22Rv1 (cell line): ENCODE results near the gene GALNS.

Experiments
- ZFX ChIP-seq: fragments of 450-650 bp; IDR thresholded peaks from 2 replicates; pipeline ENCODE4 v1.6.1; 2017; ENCODE audit warnings: antibody characterized with exemption, borderline replicate concordance
- TF ChIP-seq, protein P1 (sequence below): fragments of 450-650 bp; IDR thresholded peaks from 2 replicates; pipeline ENCODE4 v1.5.1; 2017; ENCODE audit warnings: mild to moderate bottlenecking

DNA sequence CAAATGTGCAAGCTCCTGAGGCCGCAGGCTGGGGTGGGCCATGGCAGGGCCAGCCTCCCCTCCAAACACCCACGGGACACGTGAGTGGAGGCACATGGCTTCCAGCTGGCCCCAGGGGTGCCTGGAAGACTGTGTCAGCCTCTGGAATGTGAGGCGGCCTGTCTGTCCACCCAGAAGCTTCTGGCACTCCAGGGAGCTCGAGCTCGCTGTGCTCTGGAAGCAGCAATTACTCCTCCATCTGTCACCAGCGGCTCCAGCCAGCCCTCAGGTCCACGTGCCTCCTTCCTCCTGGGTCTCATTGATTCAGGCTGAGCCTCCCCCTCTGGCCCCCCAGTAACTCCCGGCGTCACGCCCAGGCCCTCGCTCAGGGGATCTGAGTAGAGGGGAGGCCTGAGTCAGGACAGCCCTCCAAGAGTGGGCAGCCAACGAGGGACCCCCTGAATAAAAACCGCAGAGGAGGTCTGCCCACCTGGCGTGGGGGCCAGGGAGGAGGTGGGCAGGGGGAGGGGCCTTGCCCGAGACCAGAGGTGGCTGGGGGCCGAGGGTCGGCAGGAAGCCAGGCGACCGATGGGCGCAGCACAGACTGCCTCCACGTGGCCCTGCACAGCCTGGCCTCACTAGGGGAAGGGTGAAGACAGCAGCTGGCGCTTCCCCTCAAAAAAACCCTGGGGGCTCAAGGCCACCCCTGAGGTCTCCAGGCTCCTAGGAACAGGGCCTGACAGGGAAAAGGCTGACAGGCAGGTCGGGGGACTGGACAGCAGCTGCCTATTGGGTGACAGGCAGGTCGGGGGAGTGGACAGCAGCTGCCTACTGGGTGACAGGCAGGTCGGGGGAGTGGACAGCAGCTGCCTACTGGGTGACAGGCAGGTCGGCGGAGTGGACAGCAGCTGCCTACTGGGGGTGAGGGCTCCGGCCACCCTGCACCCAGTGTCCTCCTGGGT lies 83.6 kb downstream of the GALNS start:
- TF ChIP-seq, protein P1, sequence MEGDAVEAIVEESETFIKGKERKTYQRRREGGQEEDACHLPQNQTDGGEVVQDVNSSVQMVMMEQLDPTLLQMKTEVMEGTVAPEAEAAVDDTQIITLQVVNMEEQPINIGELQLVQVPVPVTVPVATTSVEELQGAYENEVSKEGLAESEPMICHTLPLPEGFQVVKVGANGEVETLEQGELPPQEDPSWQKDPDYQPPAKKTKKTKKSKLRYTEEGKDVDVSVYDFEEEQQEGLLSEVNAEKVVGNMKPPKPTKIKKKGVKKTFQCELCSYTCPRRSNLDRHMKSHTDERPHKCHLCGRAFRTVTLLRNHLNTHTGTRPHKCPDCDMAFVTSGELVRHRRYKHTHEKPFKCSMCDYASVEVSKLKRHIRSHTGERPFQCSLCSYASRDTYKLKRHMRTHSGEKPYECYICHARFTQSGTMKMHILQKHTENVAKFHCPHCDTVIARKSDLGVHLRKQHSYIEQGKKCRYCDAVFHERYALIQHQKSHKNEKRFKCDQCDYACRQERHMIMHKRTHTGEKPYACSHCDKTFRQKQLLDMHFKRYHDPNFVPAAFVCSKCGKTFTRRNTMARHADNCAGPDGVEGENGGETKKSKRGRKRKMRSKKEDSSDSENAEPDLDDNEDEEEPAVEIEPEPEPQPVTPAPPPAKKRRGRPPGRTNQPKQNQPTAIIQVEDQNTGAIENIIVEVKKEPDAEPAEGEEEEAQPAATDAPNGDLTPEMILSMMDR, result no peak
- no peak for TF ChIP-seq ZFX
